ENCODE measurements around the gene BGN.

BGN gene

GRCh38 chrX:153515435-153515834 lies 20.7 kb downstream of the BGN start:
- no peaks in the 10 kb centered on the region for H3K4me1 ChIP-seq (ENCODE audit: control insufficient read depth in 1 of 2, insufficient read depth in 2 of 2, low read length in 2 of 2)
- no peak for DNase-seq
- H3K79me2 ChIP-seq (ENCODE audit: control insufficient read depth, insufficient read depth, low read length, poor library complexity) = no peaks in the 10 kb centered on the region
- H3K23ac ChIP-seq (ENCODE audit: low read length) = no peak overlapping the region
- peaks cover 2% of the 10 kb centered on the region for H3K9me3 ChIP-seq (ENCODE audit: insufficient read depth, low read depth, low read length)
- peaks cover 9% of the 10 kb centered on the region for H3K27me3 ChIP-seq (ENCODE audit: insufficient read depth, low read length)
- H4K8ac ChIP-seq (ENCODE audit: low read depth, low read length) = no peak overlapping the region
- no peak overlapping the region for H3K4me3 ChIP-seq (ENCODE audit: low read depth, low read length)
- no peak overlapping the region for H4K91ac ChIP-seq (ENCODE audit: low read depth, low read length)
- H3K4me2 ChIP-seq (ENCODE audit: low read length) = no peak overlapping the region
- H3K4ac ChIP-seq (ENCODE audit: low read depth, low read length) = no peak overlapping the region
- H2BK5ac ChIP-seq (ENCODE audit: low read depth, low read length, poor library complexity) = no peak overlapping the region
- H3K9ac ChIP-seq (ENCODE audit: low read length) = no peak overlapping the region
- H2BK120ac ChIP-seq (ENCODE audit: insufficient read depth, low read length, poor library complexity) = no peak overlapping the region
- no peak overlapping the region for H2AFZ ChIP-seq (ENCODE audit: insufficient read depth, low read length, poor library complexity)
- no peak overlapping the region for H3K27ac ChIP-seq (ENCODE audit: low read depth, low read length)
- WGBS (ENCODE audit: extremely low coverage, insufficient coverage, insufficient read length) = no CpG with 5 or more reads among the region's 8 CpGs
- H2BK12ac ChIP-seq (ENCODE audit: low read length) = no peak overlapping the region
- H4K12ac ChIP-seq (ENCODE audit: low read depth, low read length) = no peak overlapping the region
- no peaks in the 10 kb centered on the region for H3K36me3 ChIP-seq (ENCODE audit: control insufficient read depth in 1 of 2, insufficient read depth in 2 of 2, low read length in 2 of 2)
- no peak overlapping the region for H3K18ac ChIP-seq (ENCODE audit: low read length)
- H3K79me1 ChIP-seq (ENCODE audit: low read length) = no peaks in the 10 kb centered on the region
- no peak overlapping the region for H3K14ac ChIP-seq (ENCODE audit: low read length)
- no peak overlapping the region for H2AK5ac ChIP-seq (ENCODE audit: low read length)

GRCh38 chrX:153516073-153516472 lies 21.3 kb downstream of the BGN start:
- Histone ChIP-seq H3K4me2 (ENCODE audit: low read length) (no peak overlapping the region), H3K14ac (ENCODE audit: low read length) (no peak overlapping the region), H3K27ac (ENCODE audit: low read depth, low read length) (no peak overlapping the region), H2AFZ (ENCODE audit: insufficient read depth, low read length, poor library complexity) (no peak overlapping the region), H3K36me3 (ENCODE audit: control insufficient read depth in 1 of 2, insufficient read depth in 2 of 2, low read length in 2 of 2) (no peaks in the 10 kb centered on the region), H3K79me1 (ENCODE audit: low read length) (no peaks in the 10 kb centered on the region), H3K9ac (ENCODE audit: low read length) (no peak overlapping the region), H4K12ac (ENCODE audit: low read depth, low read length) (no peak overlapping the region), H4K8ac (ENCODE audit: low read depth, low read length) (no peak overlapping the region), H4K91ac (ENCODE audit: low read depth, low read length) (no peak overlapping the region), H3K4me3 (ENCODE audit: low read depth, low read length) (no peak overlapping the region), H2BK12ac (ENCODE audit: low read length) (no peak overlapping the region), H3K27me3 (ENCODE audit: insufficient read depth, low read length) (peaks cover 9% of the 10 kb centered on the region), H3K79me2 (ENCODE audit: control insufficient read depth, insufficient read depth, low read length, poor library complexity) (no peaks in the 10 kb centered on the region), H3K9me3 (ENCODE audit: insufficient read depth, low read depth, low read length) (peaks cover 2% of the 10 kb centered on the region), H2AK5ac (ENCODE audit: low read length) (no peak overlapping the region), H3K18ac (ENCODE audit: low read length) (no peak overlapping the region), H3K4ac (ENCODE audit: low read depth, low read length) (no peak overlapping the region), H2BK120ac (ENCODE audit: insufficient read depth, low read length, poor library complexity) (no peak overlapping the region), H2BK5ac (ENCODE audit: low read depth, low read length, poor library complexity) (no peak overlapping the region), H3K23ac (ENCODE audit: low read length) (no peak overlapping the region), H3K4me1 (ENCODE audit: control insufficient read depth in 1 of 2, insufficient read depth in 2 of 2, low read length in 2 of 2) (no peaks in the 10 kb centered on the region)
- no CpG with 5 or more reads among the region's 9 CpGs for WGBS (ENCODE audit: extremely low coverage, insufficient coverage, insufficient read length)
- no peak for DNase-seq

- H2BK5ac ChIP-seq (ENCODE audit: low read depth, low read length, poor library complexity) = no peak within 1 kb of the TSS
- WGBS (ENCODE audit: extremely low coverage, insufficient coverage, insufficient read length) = no CpG with 5 or more reads among the region's 50 CpGs
Measured at GRCh38 chrX:153517423-153517822, 22.6 kb downstream of the BGN start, which contains the start of gene ATP2B3. Gene ATP2B3, plus strand, starts transcription at chrX:153517642. Its CDS starts 18,606 bp downstream, at chrX:153536248.

GRCh38 chrX:153517946-153518834 lies 23.4 kb downstream of the BGN start:
- no peak for DNase-seq
- no peak overlapping the region for H4K8ac ChIP-seq (ENCODE audit: low read depth, low read length)
- H2BK120ac ChIP-seq (ENCODE audit: insufficient read depth, low read length, poor library complexity) = no peak overlapping the region
- no peak overlapping the region for H2AFZ ChIP-seq (ENCODE audit: insufficient read depth, low read length, poor library complexity)
- H3K9me3 ChIP-seq (ENCODE audit: insufficient read depth, low read depth, low read length) = peaks cover 2% of the 10 kb centered on the region
- H2BK5ac ChIP-seq (ENCODE audit: low read depth, low read length, poor library complexity) = no peak overlapping the region
- H3K9ac ChIP-seq (ENCODE audit: low read length) = no peak overlapping the region
- no peak overlapping the region for H2BK12ac ChIP-seq (ENCODE audit: low read length)
- H3K23ac ChIP-seq (ENCODE audit: low read length) = no peak overlapping the region
- H4K91ac ChIP-seq (ENCODE audit: low read depth, low read length) = no peak overlapping the region
- H3K4me2 ChIP-seq (ENCODE audit: low read length) = no peak overlapping the region
- no peak overlapping the region for H3K27ac ChIP-seq (ENCODE audit: low read depth, low read length)
- no peaks in the 10 kb centered on the region for H3K4me1 ChIP-seq (ENCODE audit: control insufficient read depth in 1 of 2, insufficient read depth in 2 of 2, low read length in 2 of 2)
- no peak overlapping the region for H4K12ac ChIP-seq (ENCODE audit: low read depth, low read length)
- no peak overlapping the region for H3K4me3 ChIP-seq (ENCODE audit: low read depth, low read length)
- H3K18ac ChIP-seq (ENCODE audit: low read length) = no peak overlapping the region
- no peaks in the 10 kb centered on the region for H3K36me3 ChIP-seq (ENCODE audit: control insufficient read depth in 1 of 2, insufficient read depth in 2 of 2, low read length in 2 of 2)
- WGBS (ENCODE audit: extremely low coverage, insufficient coverage, insufficient read length) = no CpG with 5 or more reads among the region's 70 CpGs
- no peak overlapping the region for H3K14ac ChIP-seq (ENCODE audit: low read length)
- no peaks in the 10 kb centered on the region for H3K79me2 ChIP-seq (ENCODE audit: control insufficient read depth, insufficient read depth, low read length, poor library complexity)
- no peak overlapping the region for H2AK5ac ChIP-seq (ENCODE audit: low read length)
- H3K79me1 ChIP-seq (ENCODE audit: low read length) = no peaks in the 10 kb centered on the region
- no peak overlapping the region for H3K4ac ChIP-seq (ENCODE audit: low read depth, low read length)
- peaks cover 9% of the 10 kb centered on the region for H3K27me3 ChIP-seq (ENCODE audit: insufficient read depth, low read length)

More at GRCh38 chrX:153517423-153517822, 22.6 kb downstream of the BGN start, which contains the start of gene ATP2B3:
- Histone ChIP-seq H3K4me1 (ENCODE audit: control insufficient read depth in 1 of 2, insufficient read depth in 2 of 2, low read length in 2 of 2) (no peaks in the 10 kb centered on the region), H3K36me3 (ENCODE audit: control insufficient read depth in 1 of 2, insufficient read depth in 2 of 2, low read length in 2 of 2) (no peaks in the 10 kb centered on the region), H3K23ac (ENCODE audit: low read length) (no peak within 1 kb of the TSS), H4K8ac (ENCODE audit: low read depth, low read length) (no peak within 1 kb of the TSS), H2AFZ (ENCODE audit: insufficient read depth, low read length, poor library complexity) (no peak within 1 kb of the TSS), H3K4me2 (ENCODE audit: low read length) (no peak within 1 kb of the TSS), H4K91ac (ENCODE audit: low read depth, low read length) (no peak within 1 kb of the TSS), H3K27me3 (ENCODE audit: insufficient read depth, low read length) (peaks cover 9% of the 10 kb centered on the region), H3K18ac (ENCODE audit: low read length) (no peak within 1 kb of the TSS), H3K4me3 (ENCODE audit: low read depth, low read length) (no peak within 1 kb of the TSS), H3K79me2 (ENCODE audit: control insufficient read depth, insufficient read depth, low read length, poor library complexity) (no peaks in the 10 kb centered on the region), H3K4ac (ENCODE audit: low read depth, low read length) (no peak within 1 kb of the TSS), H3K27ac (ENCODE audit: low read depth, low read length) (no peak within 1 kb of the TSS), H3K9ac (ENCODE audit: low read length) (no peak within 1 kb of the TSS), H4K12ac (ENCODE audit: low read depth, low read length) (no peak within 1 kb of the TSS), H2AK5ac (ENCODE audit: low read length) (no peak within 1 kb of the TSS), H2BK120ac (ENCODE audit: insufficient read depth, low read length, poor library complexity) (no peak within 1 kb of the TSS), H3K9me3 (ENCODE audit: insufficient read depth, low read depth, low read length) (peaks cover 2% of the 10 kb centered on the region), H3K79me1 (ENCODE audit: low read length) (no peaks in the 10 kb centered on the region), H2BK12ac (ENCODE audit: low read length) (no peak within 1 kb of the TSS), H3K14ac (ENCODE audit: low read length) (no peak within 1 kb of the TSS)
- no peak for DNase-seq

All from trophoblast cell (in vitro differentiated cells and primary cell).